ENCODE measurements around the gene SNCA.

DNA sequence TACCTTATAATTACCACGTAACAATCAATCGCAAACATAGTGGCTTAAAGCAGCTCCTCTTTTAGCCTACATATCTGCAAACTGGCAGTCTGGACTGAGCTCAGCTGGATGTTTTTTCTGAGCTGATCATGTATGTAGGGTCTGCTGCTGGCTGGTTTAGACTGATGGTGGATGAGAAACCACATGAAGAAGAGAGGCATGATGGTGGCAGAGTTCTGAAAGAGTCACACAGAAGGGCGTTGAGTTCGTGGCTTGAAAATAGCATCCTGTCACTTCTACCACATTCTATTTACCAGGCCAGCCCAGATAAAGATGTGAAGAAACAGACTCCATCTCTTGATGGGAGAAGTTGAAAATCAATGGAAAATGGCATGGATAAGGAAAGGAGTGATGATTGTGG lies 151.3 kb downstream of the SNCA start:
- TF ChIP-seq CTCF (IDR thresholded peaks at IDR 0.05) = no peak
- TF ChIP-seq POLR2A (IDR thresholded peaks at IDR 0.05) = no peak
